ENCODE data around the gene FBXO41.

GRCh38 chr2:73255907-73256617 is 28.2 kb downstream of the FBXO41 start:
- TF ChIP-seq EZH2phosphoT487 (IDR thresholded peaks at IDR 0.05; ENCODE audit: borderline replicate concordance, low read depth, low read length) (no peak), CTCF (conservative IDR thresholded peaks at IDR 0.05; ENCODE audit: low read length) (no peak)

All from OCI-LY7 (cell line).